AG04450 (cell line): ENCODE results near the gene WSB1. TPM values are rescaled to one million over a fixed set of nuclear protein-coding genes. Genes with fewer than 3 reads are reported as not detected.

Source experiments
- CTCF ChIA-PET: fragments of 300-600, 350-600 bp; formaldehyde crosslinking; extraction: SDS; loops from one replicate; lab custom pipeline; 2022; ENCODE audit warnings: antibody characterized with exemption, inconsistent platforms; lab: Charles Lee
- POLR2A ChIA-PET: fragments of 350-600 bp; formaldehyde crosslinking; extraction: SDS; loops from one replicate; lab custom pipeline; 2021; ENCODE audit warnings: antibody characterized with exemption, inconsistent platforms; lab: Yijun Ruan, JAX
- DNase-seq: peaks from one replicate; pipeline ENCODE4 v3.0.0-alpha.2; 2011; ENCODE audit warnings: low read depth, low spot score
- H3K27ac ChIP-seq: one replicate; pipeline ENCODE4 v1.5.1; 2012; ENCODE audit warnings: low read depth, low read length, control low read depth
- H3K27me3 ChIP-seq: one replicate; pipeline ENCODE4 v1.6.0; 2012; ENCODE audit warnings: low read length; ENCODE audit not compliant: control insufficient read depth, insufficient read depth
- H3K4me3 ChIP-seq: 2 replicates; pipeline ENCODE4 v1.5.1; 2011; ENCODE audit warnings: mild to moderate bottlenecking, low read depth, low read length, control low read depth
- H3K9me3 ChIP-seq: 2 replicates; pipeline ENCODE4 v1.5.1; 2012; ENCODE audit warnings: low read length; ENCODE audit not compliant: control insufficient read depth, insufficient read depth
- CTCF ChIP-seq: IDR thresholded peaks from 2 replicates; pipeline ENCODE4 v1.5.1; 2011; ENCODE audit warnings: low read depth, low read length, control low read depth, inconsistent platforms
- polyA plus RNA-seq: library from polyadenylated mRNA; depleted of rRNA; stranded (reverse); fragments of >200 nt; gene quantifications from 2 replicates; pipeline ENCODE4 v1.2.3, GENCODE V29; 2011

The WSB1 gene
- polyA plus RNA-seq, 1 experiment = 204 TPM

GRCh38 chr17:27341041-27341471 is 47.1 kb downstream of the WSB1 start:
- ChIA-PET POLR2A (no interaction called here), CTCF (interaction anchor here (1.1 kb wide), 1 partner anchor 263 kb away, joined by 3 read pairs; no protein-coding TSS in a partner anchor)
- Histone ChIP-seq H3K27ac (no peak overlapping the region), H3K9me3 (no peaks in the 10 kb centered on the region), H3K27me3 (no peaks in the 10 kb centered on the region), H3K4me3 (no peak overlapping the region)
- no peak for TF ChIP-seq CTCF
- no peak for DNase-seq

- no peaks in the 10 kb centered on the region for H3K9me3 ChIP-seq
- H3K27me3 ChIP-seq = no peaks in the 10 kb centered on the region
- TF ChIP-seq CTCF = no peak
- H3K4me3 ChIP-seq = no peak overlapping the region
- POLR2A ChIA-PET = no interaction called here
- no peak for DNase-seq
- CTCF ChIA-PET = interaction anchor here (1.1 kb wide), 1 partner anchor 262 kb away, joined by 3 read pairs; no protein-coding TSS in a partner anchor
- no peak overlapping the region for H3K27ac ChIP-seq
Measured at GRCh38 chr17:27342059-27342458, 48.1 kb downstream of the WSB1 start.

- no peaks in the 10 kb centered on the region for H3K9me3 ChIP-seq
- H3K27ac ChIP-seq = no peak overlapping the region
- ChIA-PET CTCF (interaction anchor here (1.0 to 4.8 kb wide), 3 partner anchors 10 to 260 kb away, joined by 3 to 36 read pairs (median 10); no protein-coding TSS in a partner anchor), POLR2A (no interaction called here)
- no peak for DNase-seq
- TF ChIP-seq CTCF = no peak
- no peak overlapping the region for H3K4me3 ChIP-seq
- H3K27me3 ChIP-seq = no peaks in the 10 kb centered on the region
Measured at GRCh38 chr17:27343294-27343693, 49.4 kb downstream of the WSB1 start.

GRCh38 chr17:27343977-27344607 is 50.2 kb downstream of the WSB1 start:
- no peak for DNase-seq
- ChIA-PET CTCF (interaction anchor here (0.8 to 4.8 kb wide), 6 partner anchors 10 to 259 kb away, joined by 3 to 36 read pairs (median 6); no protein-coding TSS in a partner anchor), POLR2A (interaction anchor here (0.7 kb wide), 1 partner anchor 49 kb away, joined by 3 read pairs; no protein-coding TSS in a partner anchor)
- H3K9me3 ChIP-seq = no peaks in the 10 kb centered on the region
- no peaks in the 10 kb centered on the region for H3K27me3 ChIP-seq
- TF ChIP-seq CTCF = no peak
- H3K4me3 ChIP-seq = no peak overlapping the region
- no peak overlapping the region for H3K27ac ChIP-seq
